HCT116 (cell line): ENCODE results near the gene B4GALT3. TPM values are rescaled to one million over a fixed set of nuclear protein-coding genes. Genes with fewer than 3 reads are reported as not detected.
A peak's percentile ranks its signal among the peaks of the same experiment; 100 is the strongest.

Source experiments
- ATAC-seq: fragments of 200-7000 bp; cut with Tn5 transposase; 2 replicates; pipeline ENCODE4 v1.9.1; 2020; ENCODE audit warnings: mild to moderate bottlenecking, moderate library complexity
- BruUV-seq: library from RNA; stranded (reverse); fragments of 400-500 nt; replicated peaks from 2 replicates; lab custom pipeline; 2021; lab: Mats Ljungman, UMichigan
- CTCF ChIA-PET: fragments of 300-600 bp; sonication (Branson Sonifier 250); formaldehyde crosslinking; loops from one replicate; lab custom pipeline; 2021; ENCODE audit warnings: antibody characterized with exemption; lab: Charles Lee
- POLR2A ChIA-PET: fragments of 300-600, 350-600 bp; sonication (Branson Sonifier 250); formaldehyde crosslinking; loops from one replicate; lab custom pipeline; 2021; ENCODE audit warnings: antibody characterized with exemption; lab: Charles Lee
- RAD21 ChIA-PET, 2 experiments: fragments of 300-600 bp; sonication (Branson Sonifier 250); formaldehyde crosslinking; loops; one replicate each; lab custom pipeline; 2023; ENCODE audit warnings: low total read pairs in 2 of 2; ENCODE audit not compliant: uncharacterized antibody in 2 of 2, unreplicated experiment in 2 of 2, low non-redundant PET in 1 of 2; lab: Charles Lee
- DNase-seq: peaks from one replicate; pipeline ENCODE4 v3.0.0-alpha.2; 2010; ENCODE audit warnings: low read depth, low spot score
- H2AFZ ChIP-seq: fragments of 200-600 bp; shearing (Covaris generic), sonication (generic); 2 replicates; pipeline ENCODE4 v1.6.1; 2017; ENCODE audit warnings: low read depth, mixed run types, mixed read lengths, antibody characterized with exemption, low read length; ENCODE audit not compliant: poor library complexity, severe bottlenecking
- H3K27ac ChIP-seq: 2 replicates; pipeline ENCODE4 v1.5.1; 2012; ENCODE audit warnings: low read depth, low read length
- H3K27me3 ChIP-seq: fragments of 200-600 bp; sonication (generic); 2 replicates; pipeline ENCODE4 v1.6.1; 2016; ENCODE audit warnings: mixed run types, low read length, mixed read lengths; ENCODE audit not compliant: insufficient read depth
- H3K36me3 ChIP-seq, 2 experiments: fragments of 200-500 bp in 1 of 2; fragments of 200-600 bp in 1 of 2; sonication (Bioruptor generic) in 1 of 2; sonication (generic) in 1 of 2; 2 replicates each; pipeline versions ENCODE4 v1.5.1 to v1.6.1; 2014 to 2016; ENCODE audit warnings: low read length in 2 of 2, inconsistent platforms in 1 of 2, mixed read lengths in 1 of 2, mixed run types in 1 of 2; ENCODE audit not compliant: insufficient read depth in 2 of 2, control insufficient read depth in 1 of 2
- H3K4me1 ChIP-seq, 2 experiments: fragments of 200-600 bp in 1 of 2; sonication (generic) in 1 of 2; 2 replicates each; pipeline versions ENCODE4 v1.5.1 to v1.6.1; 2012 to 2017; ENCODE audit warnings: low read length in 2 of 2, inconsistent platforms in 1 of 2, mild to moderate bottlenecking in 1 of 2, mixed read lengths in 1 of 2, mixed run types in 1 of 2, moderate library complexity in 1 of 2; ENCODE audit not compliant: insufficient read depth in 2 of 2, control insufficient read depth in 1 of 2
- H3K4me2 ChIP-seq: fragments of 200-600 bp; sonication (generic); 2 replicates; pipeline ENCODE4 v1.6.1; 2017; ENCODE audit warnings: mixed run types, low read length, mixed read lengths
- H3K4me3 ChIP-seq, 2 experiments: fragments of 200-600 bp in 1 of 2; sonication (generic) in 1 of 2; replicated peaks in 1 of 2; 2 replicates each; pipeline ENCODE4 v1.5.1; 2011 to 2016; ENCODE audit warnings: low read length in 2 of 2, control low read depth in 1 of 2, low read depth in 1 of 2, mild to moderate bottlenecking in 1 of 2, mixed read lengths in 1 of 2, mixed run types in 1 of 2
- H3K79me2 ChIP-seq: fragments of 200-600 bp; sonication (generic); 2 replicates; pipeline ENCODE4 v1.6.1; 2017; ENCODE audit warnings: mild to moderate bottlenecking, mixed run types, low read length, moderate library complexity, mixed read lengths; ENCODE audit not compliant: insufficient read depth
- H3K9ac ChIP-seq: fragments of 200-600 bp; sonication (generic); 2 replicates; pipeline ENCODE4 v1.6.1; 2016; ENCODE audit warnings: low read length, mixed read lengths
- H3K9me2 ChIP-seq: fragments of 200-600 bp; sonication (generic), shearing (Covaris generic); 2 replicates; pipeline ENCODE4 v1.6.1; 2017; ENCODE audit warnings: mixed run types, mild to moderate bottlenecking, moderate library complexity; ENCODE audit not compliant: insufficient read depth
- H3K9me3 ChIP-seq, 2 experiments: fragments of 200-500 bp in 1 of 2; fragments of 200-600 bp in 1 of 2; sonication (Bioruptor generic) in 1 of 2; sonication (generic) in 1 of 2; 2 replicates each; pipeline ENCODE4 v1.6.1; 2014 to 2017; ENCODE audit warnings: low read length in 2 of 2, mixed read lengths in 2 of 2, inconsistent platforms in 1 of 2, low read depth in 1 of 2, mild to moderate bottlenecking in 1 of 2, mixed run types in 1 of 2, moderate library complexity in 1 of 2; ENCODE audit not compliant: control insufficient read depth in 1 of 2, insufficient read depth in 1 of 2
- H4K20me1 ChIP-seq: fragments of 200-600 bp; sonication (generic), shearing (Covaris generic); 2 replicates; pipeline ENCODE4 v1.6.1; 2017; ENCODE audit warnings: mixed run types, mild to moderate bottlenecking, moderate library complexity; ENCODE audit not compliant: insufficient read depth
- CTCF ChIP-seq, 3 experiments: fragments of 200-600 bp in 1 of 3; sonication (generic) in 1 of 3; IDR thresholded peaks in 2 of 3; conservative IDR thresholded peaks in 1 of 3; 2 replicates each; pipeline ENCODE4 v1.5.1; 2012 to 2017; ENCODE audit warnings: low read depth in 2 of 3, low read length in 2 of 3, antibody characterized with exemption in 1 of 3, borderline replicate concordance in 1 of 3, control low read depth in 1 of 3, mild to moderate bottlenecking in 1 of 3, mixed read lengths in 1 of 3, mixed run types in 1 of 3, moderate library complexity in 1 of 3; ENCODE audit not compliant: insufficient read depth in 1 of 3
- ELF1 ChIP-seq: IDR thresholded peaks from 2 replicates; pipeline ENCODE4 v1.6.1; 2012; ENCODE audit warnings: low read depth, borderline replicate concordance
- EZH2 ChIP-seq: fragments of 200-600 bp; sonication (generic); IDR thresholded peaks from 2 replicates; pipeline ENCODE4 v1.6.1; 2017; ENCODE audit warnings: antibody characterized with exemption, mixed run types
- JUND ChIP-seq: IDR thresholded peaks from 2 replicates; pipeline ENCODE4 v1.6.1; 2012
- POLR2A ChIP-seq: IDR thresholded peaks from 2 replicates; pipeline ENCODE4 v1.7.0; 2011; ENCODE audit warnings: borderline replicate concordance; ENCODE audit not compliant: insufficient read depth, insufficient read length; ENCODE audit errors: extremely low read depth
- POLR2AphosphoS5 ChIP-seq: IDR thresholded peaks from 2 replicates; pipeline ENCODE4 v1.6.1; 2011; ENCODE audit warnings: mild to moderate bottlenecking, low read depth, low read length, moderate library complexity
- SIN3A ChIP-seq: IDR thresholded peaks from 2 replicates; pipeline ENCODE4 v1.6.1; 2012; ENCODE audit warnings: low read depth
- SRF ChIP-seq: IDR thresholded peaks from 2 replicates; pipeline ENCODE4 v1.6.1; 2012; ENCODE audit warnings: low read depth
- TCF7L2 ChIP-seq: IDR thresholded peaks from 2 replicates; pipeline ENCODE4 v1.7.0; 2011; ENCODE audit warnings: borderline replicate concordance, inconsistent platforms; ENCODE audit not compliant: insufficient read depth, insufficient read length; ENCODE audit errors: extremely low read depth
- intact Hi-C: fragments of 100-400 bp; cut with micrococcal nuclease; formaldehyde crosslinking; loops from 2 replicates; pipeline ENCODE4 v1.10.0; 2022
- total RNA-seq: library from RNA; stranded (reverse); gene quantifications from one replicate; pipeline ENCODE4 v1.2.1, GENCODE V29; 2021; ENCODE audit not compliant: unreplicated experiment

B4GALT3 gene
- total RNA-seq, 1 experiment from 2014 or later, result 53.7 TPM

GRCh38 chr1:161166669-161167548 is 10.4 kb downstream of the B4GALT3 start:
- no peaks in the 10 kb centered on the region for H3K9me3 ChIP-seq
- H3K27me3 ChIP-seq, result no peaks in the 10 kb centered on the region
- intact Hi-C loops, result no loop called here
- H2AFZ ChIP-seq, result no peak overlapping the region
- H4K20me1 ChIP-seq, result no peaks in the 10 kb centered on the region
- H3K36me3 ChIP-seq, result peaks cover 11 to 33% of the 10 kb centered on the region in 2 experiments; a peak in 2 of 4 replicates
- RAD21 ChIA-PET, result no interaction called here
- ATAC-seq (peak; percentile 24), DNase-seq (no peak)
- CTCF ChIA-PET, result interaction anchor here (0.8 to 2.8 kb wide), 9 partner anchors 10 to 575 kb away, joined by 3 to 10 read pairs (median 7); partner anchors contain the start of genes B4GALT3, DEDD, NDUFS2 and TOMM40L
- peaks cover 3 to 31% of the 10 kb centered on the region in 2 experiments; a peak in 3 of 4 replicates for H3K4me1 ChIP-seq
- TF ChIP-seq EZH2, result no peak
- no peak for TF ChIP-seq CTCF (IDR thresholded peaks at IDR 0.05 in 2 of 3, conservative IDR thresholded peaks at IDR 0.05 in 1 of 3; ENCODE audit: borderline replicate concordance in 1 of 3, insufficient read depth in 1 of 3, low read depth in 2 of 3, low read length in 2 of 3)
- TF ChIP-seq POLR2AphosphoS5, result no peak
- no peak for TF ChIP-seq SRF
- TF ChIP-seq POLR2A, result no peak
- no peak for TF ChIP-seq TCF7L2
- TF ChIP-seq JUND, result no peak
- no peak for TF ChIP-seq ELF1
- TF ChIP-seq SIN3A, result no peak
- H3K79me2 ChIP-seq, result no peaks in the 10 kb centered on the region; the same call in 1 of the 2 replicates
- no peaks in the 10 kb centered on the region for H3K9me2 ChIP-seq
- POLR2A ChIA-PET, result interaction anchor here (0.7 to 3.1 kb wide), 14 partner anchors 9 to 215 kb away, joined by 3 to 24 read pairs (median 6); partner anchors contain the start of genes B4GALT3, DEDD, NDUFS2 and NIT1
- peak overlapping the region; percentile 82 for H3K9ac ChIP-seq
- peak overlapping the region; percentile 87 for H3K4me2 ChIP-seq
- H3K27ac ChIP-seq, result peak overlapping the region; percentile 65
- H3K4me3 ChIP-seq, result peak overlapping the region; percentile 71 to 82
- TSS peak; percentile 39 for BruUV-seq
